ENCODE measurements around the gene MIDN. TPM values are rescaled to one million over a fixed set of nuclear protein-coding genes. Genes with fewer than 3 reads are reported as not detected.

Gene MIDN
- total RNA-seq, 1 donor from 2014 or later, result 66.0 TPM

- intact Hi-C loops (cut with micrococcal nuclease), result no loop called here
These were observed 15.7 kb upstream of the MIDN start for GRCh38 chr19:1232652-1233072.

GRCh38 chr19:1233115-1233667 lies 15.2 kb upstream of the MIDN start:
- intact Hi-C loops (cut with micrococcal nuclease), result no loop called here

GRCh38 chr19:1234051-1234954 lies 14.1 kb upstream of the MIDN start:
- intact Hi-C loops (cut with micrococcal nuclease), result no loop called here

GRCh38 chr19:1234955-1235380 lies 13.4 kb upstream of the MIDN start:
- intact Hi-C loops (cut with micrococcal nuclease), result no loop called here

- intact Hi-C loops (cut with micrococcal nuclease), result no loop called here
These were observed 12.5 kb upstream of the MIDN start for GRCh38 chr19:1235625-1236538.

GRCh38 chr19:1236576-1236975 lies 11.8 kb upstream of the MIDN start:
- intact Hi-C loops (cut with micrococcal nuclease), result no loop called here

- intact Hi-C loops (cut with micrococcal nuclease), result no loop called here
These were observed 11.2 kb upstream of the MIDN start for GRCh38 chr19:1237027-1237659.

- intact Hi-C loops (cut with micrococcal nuclease), result no loop called here
These were observed 10.5 kb upstream of the MIDN start, which contains the start of gene CBARP for GRCh38 chr19:1237754-1238368. TSS of gene CBARP (minus strand) at chr19:1238005. CDS start at chr19:1236100, 1,905 bp downstream.

- intact Hi-C loops (cut with micrococcal nuclease), result no loop called here
These were observed 9.7 kb upstream of the MIDN start for GRCh38 chr19:1238369-1239303.

GRCh38 chr19:1239420-1239795 lies 9.0 kb upstream of the MIDN start:
- intact Hi-C loops (cut with micrococcal nuclease), result no loop called here

- intact Hi-C loops (cut with micrococcal nuclease), result loop anchor here (1.0 to 5.0 kb wide), 4 partner anchors 108 to 443 kb away; partner anchors contain the start of genes POLR2E and PTBP1
These were observed 8.3 kb upstream of the MIDN start for GRCh38 chr19:1239796-1240737.

GRCh38 chr19:1240925-1241324 lies 7.5 kb upstream of the MIDN start:
- intact Hi-C loops (cut with micrococcal nuclease), result loop anchor here (1.0 to 5.0 kb wide), 4 partner anchors 109 to 444 kb away; partner anchors contain the start of genes POLR2E and PTBP1

GRCh38 chr19:1241417-1242095 lies 6.8 kb upstream of the MIDN start, which contains the start of gene ATP5F1D:
TSS of gene ATP5F1D (plus strand) at chr19:1241751. CDS start at chr19:1241851, 100 bp downstream.
- intact Hi-C loops (cut with micrococcal nuclease), result loop anchor here (2.0 to 5.0 kb wide), 3 partner anchors 109 to 445 kb away; partner anchors contain the start of genes POLR2E and PTBP1

GRCh38 chr19:1243768-1244692 lies 4.4 kb upstream of the MIDN start:
- intact Hi-C loops (cut with micrococcal nuclease), result loop anchor here (1.0 to 5.0 kb wide), 2 partner anchors 23 to 112 kb away; no protein-coding TSS in a partner anchor

- intact Hi-C loops (cut with micrococcal nuclease), result loop anchor here (1.0 to 5.0 kb wide), 3 partner anchors 22 to 218 kb away; partner anchors contain the start of gene CNN2
These were observed 3.5 kb upstream of the MIDN start for GRCh38 chr19:1244693-1245451.
